ENCODE measurements around the gene PPP1R7. TPM values are rescaled to one million over a fixed set of nuclear protein-coding genes. Genes with fewer than 3 reads are reported as not detected.
A peak's percentile ranks its signal among the peaks of the same experiment; 100 is the strongest.

The PPP1R7 gene
- total RNA-seq, 2 donors from 2014 or later = 54.8 to 109 TPM

DNA sequence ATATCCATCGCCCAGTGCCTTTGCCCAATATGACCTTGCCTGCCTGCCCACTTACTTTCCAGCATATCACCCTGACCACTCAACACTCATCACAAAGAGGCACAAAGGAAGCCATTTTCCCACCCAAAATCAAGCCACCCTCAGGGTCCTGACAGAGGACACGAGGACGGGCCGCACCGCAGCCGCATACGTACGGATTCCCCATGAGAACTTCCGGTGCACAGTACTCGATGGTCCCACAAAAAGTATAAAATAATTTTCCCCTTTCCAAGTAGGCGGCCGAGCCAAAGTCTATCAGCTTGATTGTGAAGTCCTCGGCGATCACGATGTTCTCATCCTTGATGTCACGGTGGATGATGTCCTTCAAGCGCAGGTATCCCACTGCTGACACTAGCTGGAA is 38.2 kb upstream of the PPP1R7 start:
- Mint-ChIP-seq H3K27ac (peak overlapping the region in 1 of 2 donors; percentile 73), H3K9me3 (no peaks in the 10 kb centered on the region), H3K36me3 (peaks cover 10% of the 10 kb centered on the region), H3K4me3 (no peak overlapping the region), H3K4me1 (ENCODE audit: low read depth in 2 of 2) (peaks cover 8 to 23% of the 10 kb centered on the region in 2 donors), H3K27me3 (no peaks in the 10 kb centered on the region)
- ATAC-seq (no peak), DNase-seq (ENCODE audit: low spot score) (no peak)

DNA sequence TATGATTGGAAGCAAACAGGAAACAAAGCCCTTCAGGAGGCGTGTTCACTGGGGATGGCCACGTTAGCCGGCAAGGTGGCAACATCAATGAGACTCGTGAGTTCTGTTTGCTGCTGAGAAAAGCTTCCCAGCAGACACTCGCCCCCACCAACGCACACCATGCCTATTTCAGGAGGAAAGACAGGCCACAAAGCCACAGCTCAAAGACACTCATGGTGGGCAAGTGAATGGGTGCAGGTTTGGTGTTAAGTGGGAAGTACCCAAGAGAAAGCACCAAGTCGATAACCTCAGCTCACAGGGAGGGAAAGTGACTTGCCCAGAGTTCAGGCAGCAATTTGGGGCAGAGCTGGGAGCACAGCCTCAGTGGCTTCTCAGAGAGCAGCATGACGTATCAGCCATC is 37.7 kb upstream of the PPP1R7 start:
- H3K4me1 Mint-ChIP-seq (ENCODE audit: low read depth in 2 of 2) = peaks cover 8 to 23% of the 10 kb centered on the region in 2 donors

DNA sequence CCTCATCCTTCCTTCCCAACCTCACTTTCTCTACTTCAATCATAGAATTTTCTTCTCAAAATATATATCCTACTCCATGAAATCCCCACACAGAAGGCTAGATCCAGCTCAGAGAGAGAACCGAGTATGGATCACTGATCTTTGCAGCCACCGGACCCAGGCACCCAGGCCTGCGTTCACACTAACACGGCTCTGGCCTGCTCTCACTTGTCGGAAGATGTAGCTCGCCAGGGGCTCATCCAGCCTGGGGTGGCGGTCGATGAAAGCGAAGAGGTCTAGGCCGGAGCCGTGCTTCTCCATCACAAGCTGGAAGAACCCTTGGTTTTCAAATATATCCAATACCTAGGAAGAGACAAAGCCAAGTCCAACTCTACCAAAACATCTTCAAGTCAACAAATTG is 35.4 kb upstream of the PPP1R7 start:
- Mint-ChIP-seq H3K27me3 (no peaks in the 10 kb centered on the region), H3K9me3 (no peaks in the 10 kb centered on the region), H3K36me3 (peaks cover 15% of the 10 kb centered on the region), H3K27ac (peak overlapping the region in 1 of 2 donors; percentile 54), H3K4me1 (ENCODE audit: low read depth in 2 of 2) (peaks cover 0 to 10% of the 10 kb centered on the region in 2 donors), H3K4me3 (no peak overlapping the region)
- no peak for DNase-seq (ENCODE audit: low spot score)
- no peak for ATAC-seq

More for the DNA sequence above, 37.7 kb upstream of the PPP1R7 start:
- peak; percentile 48 to 68 for ATAC-seq
- Mint-ChIP-seq H3K27me3 (no peaks in the 10 kb centered on the region), H3K27ac (peak overlapping the region in 1 of 2 donors; percentile 73), H3K36me3 (peaks cover 10% of the 10 kb centered on the region), H3K4me3 (no peak overlapping the region), H3K9me3 (no peaks in the 10 kb centered on the region)
- DNase-seq (ENCODE audit: low spot score) = no peak

DNA sequence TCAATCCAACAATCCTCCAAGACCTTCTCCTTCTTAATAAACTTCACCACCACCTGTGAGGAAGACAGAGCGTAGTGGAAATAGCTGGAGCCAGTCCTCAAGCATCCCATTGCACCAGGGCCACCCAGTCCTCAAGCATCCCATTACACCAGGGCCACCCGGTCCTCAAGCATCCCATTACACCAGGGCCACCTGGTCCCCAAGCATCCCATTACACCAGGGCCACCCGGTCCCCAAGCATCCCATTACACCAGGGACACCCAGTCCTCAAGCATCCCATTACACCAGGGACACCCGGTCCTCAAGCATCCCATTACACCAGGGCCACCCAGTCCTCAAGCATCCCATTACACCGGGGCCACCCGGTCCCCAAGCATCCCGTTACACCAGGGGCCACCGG is 34.9 kb upstream of the PPP1R7 start:
- Mint-ChIP-seq H3K4me1 (ENCODE audit: low read depth in 2 of 2) (peaks cover 0 to 9% of the 10 kb centered on the region in 2 donors), H3K27ac (peak overlapping the region in 1 of 2 donors; percentile 54)
- DNase-seq (ENCODE audit: low spot score) = no peak

DNA sequence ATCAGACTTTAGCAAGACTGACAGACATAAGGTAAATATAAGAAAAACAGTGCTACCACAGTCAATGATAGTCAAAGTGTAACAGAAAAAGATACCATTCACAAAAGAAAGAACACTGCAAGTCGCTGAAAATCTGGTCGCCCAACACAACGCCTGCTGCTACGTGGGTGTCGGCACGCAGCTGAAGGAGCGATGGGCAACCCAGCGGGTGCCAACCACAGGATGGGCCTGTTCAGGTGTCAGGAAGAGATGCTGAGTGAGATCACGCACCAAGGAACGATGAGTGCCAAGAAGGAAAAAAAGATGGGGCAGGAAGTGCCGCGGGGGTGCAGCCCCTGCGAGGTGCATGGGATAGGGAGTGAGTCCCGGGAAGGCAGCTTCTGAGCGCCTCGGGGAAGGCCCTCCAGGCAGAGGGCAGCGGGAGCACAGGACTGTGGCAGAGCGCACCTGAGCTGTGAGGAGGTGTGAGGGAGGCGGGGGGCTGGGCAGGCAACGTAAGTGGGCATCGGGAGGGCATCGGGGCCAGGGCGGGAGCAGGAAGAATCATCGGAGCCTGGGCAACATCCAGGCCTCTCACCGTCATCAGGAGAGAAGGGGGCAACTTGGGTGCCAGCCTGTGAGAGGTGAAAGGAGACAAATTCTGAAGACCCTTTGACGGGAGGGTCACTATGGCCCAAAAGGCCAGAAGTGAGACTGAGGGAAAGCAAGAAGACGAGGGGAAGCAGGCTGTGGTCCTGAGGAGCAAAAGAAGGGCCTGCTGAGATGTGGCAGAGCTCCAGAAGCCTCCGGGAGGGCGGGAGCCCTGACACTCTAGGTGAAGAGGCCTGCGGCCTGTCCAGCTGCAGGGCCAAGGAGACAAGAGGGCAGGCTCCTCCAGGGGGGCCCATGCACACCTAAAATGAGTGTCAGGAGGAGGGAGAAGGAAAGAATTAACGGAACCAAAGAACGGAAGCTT is 33.4 kb upstream of the PPP1R7 start:
- no peak overlapping the region for H3K4me3 Mint-ChIP-seq
- H3K27me3 Mint-ChIP-seq = no peaks in the 10 kb centered on the region
- no peaks in the 10 kb centered on the region for H3K9me3 Mint-ChIP-seq
- DNase-seq (ENCODE audit: low spot score) (no peak), ATAC-seq (no peak)
- H3K36me3 Mint-ChIP-seq = peaks cover 33% of the 10 kb centered on the region
- peaks cover 11 to 14% of the 10 kb centered on the region in 2 donors for H3K4me1 Mint-ChIP-seq (ENCODE audit: low read depth in 2 of 2)
- peak overlapping the region in 1 of 2 donors; percentile 36 for H3K27ac Mint-ChIP-seq

More for the DNA sequence above, 34.9 kb upstream of the PPP1R7 start:
- H3K36me3 Mint-ChIP-seq = peaks cover 19% of the 10 kb centered on the region
- ATAC-seq = no peak
- no peaks in the 10 kb centered on the region for H3K9me3 Mint-ChIP-seq
- H3K27me3 Mint-ChIP-seq = no peaks in the 10 kb centered on the region
- H3K4me3 Mint-ChIP-seq = no peak overlapping the region

DNA sequence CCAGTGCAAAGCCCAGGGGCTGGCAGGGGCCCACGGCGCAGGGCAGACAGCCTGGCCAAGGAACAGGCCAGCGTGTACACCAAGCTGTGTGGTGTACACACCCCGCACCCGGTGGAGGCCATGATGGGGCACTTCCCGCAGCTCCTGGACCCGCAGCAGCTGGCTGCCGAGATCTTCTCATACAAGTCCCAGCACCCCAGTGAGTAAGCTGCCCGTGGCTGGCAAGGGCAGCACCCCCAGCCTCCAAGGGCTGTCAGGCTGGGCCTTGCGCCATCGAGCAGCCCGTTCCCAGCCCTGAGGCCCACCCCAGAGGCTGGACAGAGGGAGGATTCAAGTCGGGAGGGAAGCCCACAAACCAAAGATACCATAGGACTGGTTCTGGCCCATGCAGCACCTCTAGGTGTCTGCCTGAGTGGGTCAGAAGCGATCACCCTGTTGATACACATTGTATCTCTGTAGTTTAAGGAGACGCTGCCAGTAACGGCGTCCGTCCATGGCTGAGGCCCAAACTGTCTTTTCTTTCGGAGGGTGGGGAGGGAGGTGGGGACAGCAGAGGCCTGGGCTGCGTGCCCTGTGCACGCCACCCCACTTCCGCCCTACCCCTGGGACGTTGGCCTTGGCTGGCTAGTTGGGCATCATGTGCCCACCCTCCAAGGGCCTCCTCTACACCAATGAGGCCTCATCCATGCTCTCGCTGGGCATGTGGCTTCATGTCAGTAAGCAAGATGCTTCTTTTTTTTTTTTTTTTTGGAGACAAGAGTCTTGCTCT is 31.3 kb upstream of the PPP1R7 start:
- Mint-ChIP-seq H3K4me1 (ENCODE audit: low read depth in 2 of 2) (peaks cover 7 to 11% of the 10 kb centered on the region in 2 donors), H3K36me3 (peaks cover 33% of the 10 kb centered on the region), H3K9me3 (no peaks in the 10 kb centered on the region), H3K4me3 (no peak overlapping the region), H3K27me3 (no peaks in the 10 kb centered on the region), H3K27ac (no peak overlapping the region)
- DNase-seq (ENCODE audit: low spot score) (no peak), ATAC-seq (no peak)

DNA sequence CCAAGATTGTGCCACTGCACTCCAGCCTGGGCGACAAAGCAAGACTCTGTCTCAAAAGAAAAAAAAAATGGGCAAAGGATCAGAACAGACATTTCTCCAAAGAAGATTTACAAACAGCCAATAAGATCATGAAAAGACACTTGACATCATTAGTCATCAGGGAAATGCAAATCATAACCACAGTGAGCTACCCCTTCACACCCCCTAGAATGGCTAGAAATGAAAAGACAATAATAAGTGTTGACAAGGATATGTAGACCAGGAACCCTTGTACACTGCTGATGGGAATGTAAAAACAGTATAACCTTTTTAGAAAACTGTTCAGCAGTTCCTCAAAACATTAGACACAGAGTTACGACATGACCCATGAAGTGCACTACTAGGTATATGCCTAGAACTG is 29.8 kb upstream of the PPP1R7 start:
- H3K36me3 Mint-ChIP-seq = peaks cover 27% of the 10 kb centered on the region
- DNase-seq (ENCODE audit: low spot score) = no peak
- peak overlapping the region in 1 of 2 donors; percentile 4 for H3K27ac Mint-ChIP-seq
- ATAC-seq = peak; percentile 64 to 68
- H3K4me1 Mint-ChIP-seq (ENCODE audit: low read depth in 2 of 2) = peaks cover 7 to 11% of the 10 kb centered on the region in 2 donors
- H3K9me3 Mint-ChIP-seq = no peaks in the 10 kb centered on the region
- H3K4me3 Mint-ChIP-seq = peak overlapping the region; percentile 31
- no peaks in the 10 kb centered on the region for H3K27me3 Mint-ChIP-seq

DNA sequence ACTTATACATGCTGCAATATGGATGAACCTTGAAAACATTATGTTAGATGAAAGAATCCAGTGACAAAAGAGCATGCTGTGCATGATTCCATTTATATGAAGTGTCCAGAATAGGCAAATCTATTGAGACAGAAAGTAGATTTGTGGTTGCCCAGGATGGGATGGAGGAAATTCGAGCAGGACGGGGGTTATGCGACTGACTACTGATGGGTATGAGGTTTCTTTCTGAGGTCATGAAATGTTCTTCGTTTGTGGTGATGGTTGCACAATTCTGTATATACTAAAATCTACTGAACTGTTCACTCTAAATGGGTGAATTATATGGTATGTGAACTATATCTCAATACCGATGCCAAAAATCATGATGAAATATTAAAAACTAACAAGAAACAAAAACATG is 29.3 kb upstream of the PPP1R7 start:
- DNase-seq (ENCODE audit: low spot score) = no peak
- Mint-ChIP-seq H3K27ac (peak overlapping the region; percentile 19 to 24), H3K36me3 (peaks cover 27% of the 10 kb centered on the region), H3K9me3 (no peaks in the 10 kb centered on the region), H3K4me1 (ENCODE audit: low read depth in 2 of 2) (peaks cover 7 to 11% of the 10 kb centered on the region in 2 donors), H3K27me3 (no peaks in the 10 kb centered on the region), H3K4me3 (peak overlapping the region; percentile 31)
- ATAC-seq = peak in 1 of 2 donors; percentile 69

DNA sequence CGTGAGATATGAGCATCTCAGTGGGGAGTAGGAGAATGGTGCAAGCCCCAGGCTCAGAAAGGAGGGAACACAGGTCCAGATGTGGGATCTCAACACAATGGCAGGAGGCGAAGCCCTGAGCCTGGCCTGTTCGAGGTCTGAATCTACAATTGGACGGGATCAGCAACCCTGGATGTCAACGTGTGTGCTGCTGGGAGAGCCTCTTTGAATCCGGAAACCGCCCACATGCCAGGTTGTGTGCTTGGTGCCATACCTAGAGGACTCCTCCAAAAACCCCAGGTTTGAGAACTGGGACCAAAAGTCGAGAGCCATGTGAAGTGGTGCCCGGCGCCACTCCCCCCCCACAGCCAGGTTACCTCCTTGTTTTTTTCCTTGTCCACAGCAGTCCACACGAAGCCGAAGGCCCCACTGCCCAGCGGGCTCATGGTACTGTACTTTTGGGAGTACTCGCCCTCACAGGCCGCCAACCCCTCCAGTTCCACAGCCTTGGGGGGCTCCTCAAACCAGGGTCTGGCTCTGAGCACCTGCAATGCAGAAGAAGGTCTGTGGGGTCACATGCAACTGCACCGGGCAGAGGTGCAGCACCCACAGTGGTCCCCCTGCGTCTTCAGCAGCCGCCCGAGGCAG is 27.8 kb upstream of the PPP1R7 start:
- H3K4me3 Mint-ChIP-seq = no peak overlapping the region
- no peak overlapping the region for H3K27ac Mint-ChIP-seq
- no peaks in the 10 kb centered on the region for H3K27me3 Mint-ChIP-seq
- peaks cover 23% of the 10 kb centered on the region for H3K36me3 Mint-ChIP-seq
- no peaks in the 10 kb centered on the region for H3K9me3 Mint-ChIP-seq
- DNase-seq (ENCODE audit: low spot score) = no peak
- ATAC-seq = no peak
- peaks cover 8 to 13% of the 10 kb centered on the region in 2 donors for H3K4me1 Mint-ChIP-seq (ENCODE audit: low read depth in 2 of 2)

DNA sequence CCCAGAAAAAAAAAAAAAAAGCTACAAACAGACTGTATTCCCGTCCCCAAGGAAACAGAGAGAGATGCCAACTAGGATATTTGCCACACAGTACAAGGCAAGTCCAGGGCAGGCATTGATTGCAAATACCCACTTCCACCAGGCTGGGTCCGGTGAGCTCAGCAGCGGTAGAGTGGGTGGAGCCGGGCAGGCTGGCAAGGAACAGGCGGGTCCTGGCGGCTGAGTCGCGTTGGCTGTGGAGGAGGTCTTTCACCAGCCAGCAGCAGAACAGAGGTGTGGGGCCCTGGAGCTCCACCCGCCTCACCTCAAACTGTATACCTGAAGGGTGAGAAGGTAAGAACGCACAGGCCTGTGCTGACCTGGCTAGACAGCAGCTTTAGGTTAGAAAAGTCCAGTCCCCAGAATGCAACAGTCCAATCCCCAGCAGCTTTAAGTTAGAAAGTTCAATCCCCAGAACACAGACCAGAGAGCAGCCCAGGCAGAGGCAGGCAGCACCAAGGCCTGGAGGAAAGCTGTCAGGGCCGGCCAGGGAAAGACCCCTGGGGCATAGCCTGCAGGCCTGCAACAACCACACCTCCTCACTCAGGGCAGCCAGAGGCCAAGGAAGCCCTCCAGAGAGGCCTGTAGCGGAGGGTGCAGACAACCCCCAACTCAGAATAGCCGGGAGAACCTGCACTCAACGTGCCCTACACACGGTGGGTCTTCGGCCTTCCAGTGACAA is 26.3 kb upstream of the PPP1R7 start:
- no peak overlapping the region for H3K4me3 Mint-ChIP-seq
- DNase-seq (ENCODE audit: low spot score) (no peak), ATAC-seq (no peak)
- H3K27me3 Mint-ChIP-seq = no peaks in the 10 kb centered on the region
- peaks cover 18% of the 10 kb centered on the region for H3K36me3 Mint-ChIP-seq
- H3K27ac Mint-ChIP-seq = peak overlapping the region in 1 of 2 donors; percentile 25
- peaks cover 22 to 26% of the 10 kb centered on the region in 2 donors for H3K4me1 Mint-ChIP-seq (ENCODE audit: low read depth in 2 of 2)
- H3K9me3 Mint-ChIP-seq = no peaks in the 10 kb centered on the region

DNA sequence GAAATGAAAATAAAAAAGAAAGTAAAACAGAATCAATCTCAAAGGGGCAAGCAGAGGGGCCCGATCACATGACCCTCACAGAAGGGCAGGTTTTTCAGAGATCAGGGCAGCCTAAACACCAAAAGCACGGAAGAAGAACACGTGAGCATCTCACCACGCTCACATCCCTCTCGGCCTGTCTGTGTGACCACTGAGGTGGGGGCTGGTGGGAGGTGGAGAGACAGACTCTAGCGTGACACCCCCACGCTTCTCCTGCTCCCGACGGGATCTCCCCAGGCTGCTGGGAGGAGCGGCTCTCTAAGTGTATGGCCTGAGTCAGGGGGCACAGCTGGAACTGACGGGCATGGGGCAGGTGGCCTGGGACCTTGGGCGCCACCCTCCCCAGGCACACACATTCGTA is 24.6 kb upstream of the PPP1R7 start:
- Mint-ChIP-seq H3K27me3 (no peaks in the 10 kb centered on the region), H3K27ac (no peak overlapping the region), H3K36me3 (peaks cover 12% of the 10 kb centered on the region), H3K9me3 (no peaks in the 10 kb centered on the region), H3K4me3 (no peak overlapping the region), H3K4me1 (ENCODE audit: low read depth in 2 of 2) (peaks cover 33 to 40% of the 10 kb centered on the region in 2 donors)
- ATAC-seq (no peak), DNase-seq (ENCODE audit: low spot score) (no peak)

DNA sequence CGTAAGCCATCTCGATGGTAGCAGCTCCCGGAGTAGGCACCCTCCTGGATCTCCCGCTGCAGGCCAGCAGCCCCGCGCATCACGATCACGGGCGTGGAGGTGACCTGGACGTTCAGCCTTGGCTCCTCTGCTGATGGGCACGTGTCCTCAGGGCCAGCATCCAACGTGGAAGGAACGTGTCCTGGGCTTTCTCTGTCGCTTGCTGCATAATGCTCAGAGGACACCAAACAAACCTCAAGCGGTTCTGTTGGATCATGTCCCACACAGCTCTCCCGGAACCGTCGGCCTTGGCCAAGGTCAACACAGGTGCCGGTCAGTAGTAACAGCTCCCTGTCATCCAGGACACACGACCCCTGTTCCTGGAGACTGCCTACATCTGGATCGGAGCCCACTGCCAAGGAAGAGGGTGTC is 24.1 kb upstream of the PPP1R7 start:
- H3K4me1 Mint-ChIP-seq (ENCODE audit: low read depth in 2 of 2) = peaks cover 31 to 35% of the 10 kb centered on the region in 2 donors
- no peak overlapping the region for H3K4me3 Mint-ChIP-seq
- H3K27me3 Mint-ChIP-seq = no peaks in the 10 kb centered on the region
- DNase-seq (ENCODE audit: low spot score) (no peak), ATAC-seq (no peak)
- peaks cover 6% of the 10 kb centered on the region for H3K36me3 Mint-ChIP-seq
- H3K9me3 Mint-ChIP-seq = no peaks in the 10 kb centered on the region
- no peak overlapping the region for H3K27ac Mint-ChIP-seq

DNA sequence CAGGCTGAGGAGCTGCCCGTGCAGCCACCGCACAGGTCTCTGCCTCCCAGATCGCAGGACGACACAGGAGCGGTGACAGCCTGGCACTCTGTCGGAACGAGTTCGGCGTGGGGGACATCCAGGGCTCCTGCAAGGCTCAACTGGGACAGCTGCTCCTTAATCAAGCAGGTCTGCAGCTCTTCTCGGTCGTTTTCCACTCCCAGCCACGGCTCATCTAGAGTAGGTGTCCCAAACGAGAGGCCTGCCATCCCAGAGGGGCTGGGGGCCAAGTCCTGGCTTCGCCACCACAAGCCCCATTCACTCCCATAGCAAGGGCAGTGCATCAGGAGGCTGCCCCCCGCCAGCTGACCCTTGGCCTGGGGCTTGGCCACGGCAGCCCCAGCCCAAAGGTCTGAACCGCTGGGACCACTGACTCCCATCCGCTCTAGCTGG is 23.5 kb upstream of the PPP1R7 start:
- Mint-ChIP-seq H3K4me3 (no peak overlapping the region), H3K4me1 (ENCODE audit: low read depth in 2 of 2) (peaks cover 29 to 31% of the 10 kb centered on the region in 2 donors), H3K27me3 (no peaks in the 10 kb centered on the region), H3K9me3 (no peaks in the 10 kb centered on the region), H3K36me3 (peaks cover under 1% of the 10 kb centered on the region), H3K27ac (peak overlapping the region in 1 of 2 donors; percentile 98)
- DNase-seq (ENCODE audit: low spot score) (no peak), ATAC-seq (no peak)

Data from natural killer cell treated with Interleukin-12 subunit alpha and Interleukin-12 subunit beta and Interleukin-15 and Interleukin-18, amount 100 ng/mL, for 72 hours (primary cell).